OCI-LY1 (cell line): Measurements from ENCODE around the gene DIAPH3.

ENCODE experiments used
- EZH2 ChIP-seq: fragments of 200-600 bp; sonication (generic), shearing (Covaris generic); IDR thresholded peaks from 2 replicates; pipeline ENCODE4 v1.8.0; 2017; ENCODE audit warnings: borderline replicate concordance, mixed run types, mild to moderate bottlenecking, antibody characterized with exemption, low read length, moderate library complexity, mixed read lengths
- TF ChIP-seq, protein P1 (sequence below): fragments of 200-600 bp; sonication (generic), shearing (Covaris generic); IDR thresholded peaks from 2 replicates; pipeline ENCODE4 v1.5.1; 2017; ENCODE audit warnings: mild to moderate bottlenecking, antibody characterized with exemption, low read length, moderate library complexity, mixed read lengths

DNA sequence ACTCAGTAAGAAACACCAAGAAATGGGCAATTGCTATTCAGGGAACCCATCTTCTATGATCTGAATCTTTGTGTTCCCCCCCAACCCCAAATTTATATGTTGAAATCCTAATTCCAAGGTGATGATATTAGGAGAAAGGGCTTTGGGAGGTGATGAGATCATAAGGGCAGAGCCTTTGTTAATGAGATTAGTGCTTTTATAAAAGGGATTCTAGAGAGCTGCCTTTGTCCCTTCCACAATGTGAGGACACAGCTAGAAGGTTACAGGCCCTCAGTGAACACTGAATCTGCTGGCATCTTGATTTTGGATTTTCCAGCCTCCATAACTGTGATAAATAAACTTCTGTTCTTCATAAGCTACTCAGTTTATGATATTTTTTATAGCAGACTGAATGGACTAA, 376.0 kb downstream of the DIAPH3 start:
- TF ChIP-seq, protein P1, sequence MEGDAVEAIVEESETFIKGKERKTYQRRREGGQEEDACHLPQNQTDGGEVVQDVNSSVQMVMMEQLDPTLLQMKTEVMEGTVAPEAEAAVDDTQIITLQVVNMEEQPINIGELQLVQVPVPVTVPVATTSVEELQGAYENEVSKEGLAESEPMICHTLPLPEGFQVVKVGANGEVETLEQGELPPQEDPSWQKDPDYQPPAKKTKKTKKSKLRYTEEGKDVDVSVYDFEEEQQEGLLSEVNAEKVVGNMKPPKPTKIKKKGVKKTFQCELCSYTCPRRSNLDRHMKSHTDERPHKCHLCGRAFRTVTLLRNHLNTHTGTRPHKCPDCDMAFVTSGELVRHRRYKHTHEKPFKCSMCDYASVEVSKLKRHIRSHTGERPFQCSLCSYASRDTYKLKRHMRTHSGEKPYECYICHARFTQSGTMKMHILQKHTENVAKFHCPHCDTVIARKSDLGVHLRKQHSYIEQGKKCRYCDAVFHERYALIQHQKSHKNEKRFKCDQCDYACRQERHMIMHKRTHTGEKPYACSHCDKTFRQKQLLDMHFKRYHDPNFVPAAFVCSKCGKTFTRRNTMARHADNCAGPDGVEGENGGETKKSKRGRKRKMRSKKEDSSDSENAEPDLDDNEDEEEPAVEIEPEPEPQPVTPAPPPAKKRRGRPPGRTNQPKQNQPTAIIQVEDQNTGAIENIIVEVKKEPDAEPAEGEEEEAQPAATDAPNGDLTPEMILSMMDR: no peak
- no peak for TF ChIP-seq EZH2
